Measurements from ENCODE around the gene OR2D2. TPM values are rescaled to one million over a fixed set of nuclear protein-coding genes. Genes with fewer than 3 reads are reported as not detected.
A peak's percentile ranks its signal among the peaks of the same experiment; 100 is the strongest.

The OR2D2 gene
- total RNA-seq, 1 donor from 2014 or later, result 0.38 TPM

DNA sequence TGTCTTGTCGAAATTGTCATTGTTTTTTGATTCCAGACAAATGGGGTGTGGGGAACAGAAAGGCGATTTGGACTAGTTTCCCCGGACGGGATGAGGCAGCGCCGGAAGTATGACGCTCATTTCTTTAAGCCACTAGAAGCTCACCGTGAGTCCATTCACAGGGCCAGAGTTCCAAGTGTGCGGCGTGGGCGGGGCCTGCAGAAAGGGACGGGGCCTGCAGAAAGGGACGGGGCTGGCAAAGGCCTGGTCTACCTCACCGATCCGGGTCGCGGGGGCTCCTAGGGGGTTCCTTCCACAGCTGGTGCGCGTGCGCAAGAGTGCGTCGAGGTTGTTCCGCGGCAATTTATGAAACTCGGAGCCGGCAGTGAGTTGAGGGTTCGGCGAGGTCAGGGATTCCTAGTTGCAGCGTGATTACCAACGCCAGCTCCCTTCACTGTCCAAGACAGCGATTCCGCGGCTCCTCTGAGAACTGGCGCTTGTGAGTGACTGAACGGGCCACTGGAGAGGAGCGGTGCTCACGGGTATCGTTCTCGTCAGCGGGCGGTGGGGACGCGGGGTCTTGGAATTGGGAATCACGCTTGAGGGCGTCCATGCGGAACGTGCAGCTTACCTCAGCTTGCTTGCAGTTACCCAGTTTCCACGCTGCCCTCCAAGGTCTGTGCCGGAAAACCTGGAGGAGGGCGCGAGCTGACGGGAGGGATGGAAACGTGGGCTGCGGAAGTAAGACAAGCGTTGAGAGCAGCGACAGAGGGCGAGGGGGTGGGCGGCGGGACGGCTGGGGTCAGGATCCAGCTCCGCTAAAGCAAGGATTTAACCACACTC is 34.1 kb upstream of the OR2D2 start, which contains the start of gene ZNF215:
TSS of gene ZNF215 (plus strand) at position 219 of the 822 bp plus-strand sequence. CDS start 5,847 bp downstream, outside the sequence.
- H3K4me3 ChIP-seq (ENCODE audit: low read depth, low read length), result peak within 1 kb of the TSS; percentile 73
- peak; percentile 42 for DNase-seq (ENCODE audit: low read depth)
- H3K27me3 ChIP-seq (ENCODE audit: control insufficient read depth, insufficient read depth, low read length), result no peaks in the 10 kb centered on the region
- TF ChIP-seq, protein P1, sequence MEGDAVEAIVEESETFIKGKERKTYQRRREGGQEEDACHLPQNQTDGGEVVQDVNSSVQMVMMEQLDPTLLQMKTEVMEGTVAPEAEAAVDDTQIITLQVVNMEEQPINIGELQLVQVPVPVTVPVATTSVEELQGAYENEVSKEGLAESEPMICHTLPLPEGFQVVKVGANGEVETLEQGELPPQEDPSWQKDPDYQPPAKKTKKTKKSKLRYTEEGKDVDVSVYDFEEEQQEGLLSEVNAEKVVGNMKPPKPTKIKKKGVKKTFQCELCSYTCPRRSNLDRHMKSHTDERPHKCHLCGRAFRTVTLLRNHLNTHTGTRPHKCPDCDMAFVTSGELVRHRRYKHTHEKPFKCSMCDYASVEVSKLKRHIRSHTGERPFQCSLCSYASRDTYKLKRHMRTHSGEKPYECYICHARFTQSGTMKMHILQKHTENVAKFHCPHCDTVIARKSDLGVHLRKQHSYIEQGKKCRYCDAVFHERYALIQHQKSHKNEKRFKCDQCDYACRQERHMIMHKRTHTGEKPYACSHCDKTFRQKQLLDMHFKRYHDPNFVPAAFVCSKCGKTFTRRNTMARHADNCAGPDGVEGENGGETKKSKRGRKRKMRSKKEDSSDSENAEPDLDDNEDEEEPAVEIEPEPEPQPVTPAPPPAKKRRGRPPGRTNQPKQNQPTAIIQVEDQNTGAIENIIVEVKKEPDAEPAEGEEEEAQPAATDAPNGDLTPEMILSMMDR (IDR thresholded peaks at IDR 0.05; ENCODE audit: insufficient read depth, low read length, poor library complexity, severe bottlenecking), result no peak
- no peaks in the 10 kb centered on the region for H3K36me3 ChIP-seq (ENCODE audit: control insufficient read depth, insufficient read depth, low read length)

DNA sequence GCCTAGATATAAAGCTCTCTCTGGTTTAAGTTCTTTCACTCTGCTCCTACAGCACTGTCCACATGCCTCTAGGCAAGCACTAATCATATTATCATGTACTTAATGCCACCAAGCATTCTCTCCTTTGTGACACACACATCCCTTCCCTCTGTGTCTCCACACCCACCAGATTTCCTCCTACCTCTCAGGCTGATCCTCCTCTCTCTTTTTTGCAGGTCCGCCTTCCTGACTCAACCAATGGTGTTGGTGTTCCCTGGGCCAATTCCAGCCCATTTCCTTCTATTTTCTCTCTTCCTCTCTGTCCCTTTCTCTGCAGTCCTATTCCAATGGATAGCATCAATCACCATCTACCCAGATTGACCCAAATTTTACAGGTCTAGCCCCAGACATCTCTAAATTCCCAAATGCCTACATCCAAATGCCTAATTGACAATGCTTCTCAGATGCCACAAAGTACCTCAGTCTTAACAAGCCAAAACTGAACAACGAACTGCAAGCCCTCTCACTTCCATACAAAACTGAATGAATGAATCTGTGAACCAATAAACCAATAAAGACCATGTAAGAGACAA is 33.4 kb upstream of the OR2D2 start:
- Histone ChIP-seq H3K36me3 (ENCODE audit: control insufficient read depth, insufficient read depth, low read length) (no peaks in the 10 kb centered on the region), H3K4me3 (ENCODE audit: low read depth, low read length) (peak overlapping the region; percentile 73), H3K27me3 (ENCODE audit: control insufficient read depth, insufficient read depth, low read length) (no peaks in the 10 kb centered on the region)
- TF ChIP-seq, protein P1 (IDR thresholded peaks at IDR 0.05; ENCODE audit: insufficient read depth, low read length, poor library complexity, severe bottlenecking), result no peak
- no peak for DNase-seq (ENCODE audit: low read depth)

DNA sequence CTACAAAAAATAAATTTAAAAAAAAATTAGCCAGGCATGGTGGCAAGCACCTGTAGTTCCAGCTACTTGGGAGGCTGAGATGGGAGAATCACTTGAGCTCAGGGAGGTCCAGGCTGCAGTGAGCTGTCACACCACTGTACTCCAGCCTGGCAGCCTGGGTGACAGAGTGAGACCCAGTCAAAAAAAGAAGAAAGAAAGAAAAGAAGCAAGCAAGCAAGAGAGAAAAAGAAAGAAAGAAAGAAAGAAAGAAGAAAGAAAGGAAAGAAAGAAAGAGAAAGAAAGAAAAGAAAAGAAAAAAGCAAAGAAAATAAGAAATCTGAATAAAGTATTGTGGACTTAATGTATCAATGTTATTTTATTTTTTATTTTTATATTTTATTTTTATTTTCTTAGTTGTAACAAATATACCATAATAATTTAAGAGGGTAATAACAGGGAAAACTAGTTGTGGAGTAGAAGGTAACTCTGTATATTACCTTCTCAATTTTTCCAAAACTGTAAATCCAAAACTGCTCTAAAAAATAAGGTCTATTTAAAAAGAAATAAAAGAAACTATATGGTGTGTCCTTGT is 32.8 kb upstream of the OR2D2 start:
- TF ChIP-seq, protein P1 (IDR thresholded peaks at IDR 0.05; ENCODE audit: insufficient read depth, low read length, poor library complexity, severe bottlenecking), result no peak
- no peak overlapping the region for H3K4me3 ChIP-seq (ENCODE audit: low read depth, low read length)
- DNase-seq (ENCODE audit: low read depth), result no peak
- no peaks in the 10 kb centered on the region for H3K27me3 ChIP-seq (ENCODE audit: control insufficient read depth, insufficient read depth, low read length)
- no peaks in the 10 kb centered on the region for H3K36me3 ChIP-seq (ENCODE audit: control insufficient read depth, insufficient read depth, low read length)

DNA sequence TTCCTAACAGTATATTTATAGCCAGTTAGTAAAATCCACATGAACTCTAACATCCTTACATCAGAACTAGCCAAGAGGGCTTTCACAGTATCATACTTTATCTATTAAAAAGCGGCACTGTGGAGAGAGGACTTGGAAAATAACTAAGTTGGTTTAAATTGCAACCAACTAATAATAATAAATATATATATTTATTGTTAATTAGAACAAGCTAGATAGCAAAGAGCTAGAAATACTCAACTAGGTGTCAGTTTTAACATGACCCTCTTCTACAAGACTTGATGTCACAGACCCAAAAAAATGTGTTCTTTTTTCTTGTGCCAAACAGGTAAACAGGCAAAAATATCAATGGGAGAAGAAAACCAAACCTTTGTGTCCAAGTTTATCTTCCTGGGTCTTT is 28.4 kb upstream of the OR2D2 start, which contains the start of gene OR2D3:
TSS of gene OR2D3 (plus strand) at position 301 of the 400 bp plus-strand sequence. CDS start at position 301, 0 bp downstream.
- no peak for DNase-seq (ENCODE audit: low read depth)
- Histone ChIP-seq H3K36me3 (ENCODE audit: control insufficient read depth, insufficient read depth, low read length) (no peaks in the 10 kb centered on the region), H3K27me3 (ENCODE audit: control insufficient read depth, insufficient read depth, low read length) (no peaks in the 10 kb centered on the region), H3K4me3 (ENCODE audit: low read depth, low read length) (no peak within 1 kb of the TSS)
- TF ChIP-seq, protein P1 (IDR thresholded peaks at IDR 0.05; ENCODE audit: insufficient read depth, low read length, poor library complexity, severe bottlenecking), result no peak

DNA sequence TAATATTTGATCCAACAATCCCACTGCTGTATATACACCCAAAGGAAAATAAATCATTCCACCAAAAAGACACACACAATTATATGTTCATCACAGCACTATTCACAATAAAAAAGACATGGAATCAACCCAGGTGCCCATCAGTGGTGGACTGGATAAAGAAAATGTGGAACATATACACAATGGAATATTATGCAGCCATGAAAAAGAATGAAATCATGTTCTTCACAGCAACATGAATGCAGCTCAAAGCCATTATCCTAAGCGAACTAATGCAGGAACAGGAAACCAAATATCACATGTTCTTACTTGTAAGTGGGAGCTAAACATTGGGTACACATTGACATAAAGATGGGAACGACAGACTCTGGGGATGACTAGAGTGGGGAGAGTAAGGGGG is 27.4 kb upstream of the OR2D2 start:
- no peak overlapping the region for H3K4me3 ChIP-seq (ENCODE audit: low read depth, low read length)
- TF ChIP-seq, protein P1 (IDR thresholded peaks at IDR 0.05; ENCODE audit: insufficient read depth, low read length, poor library complexity, severe bottlenecking), result no peak
- H3K36me3 ChIP-seq (ENCODE audit: control insufficient read depth, insufficient read depth, low read length), result no peaks in the 10 kb centered on the region
- no peaks in the 10 kb centered on the region for H3K27me3 ChIP-seq (ENCODE audit: control insufficient read depth, insufficient read depth, low read length)
- no peak for DNase-seq (ENCODE audit: low read depth)
